ENCODE measurements around the gene HIVEP1. TPM values are rescaled to one million over a fixed set of nuclear protein-coding genes. Genes with fewer than 3 reads are reported as not detected.

HIVEP1 gene
- total RNA-seq, 1 donor, result 18.8 TPM

- no peak for TF ChIP-seq CTCF (IDR thresholded peaks at IDR 0.05; ENCODE audit: extremely low read depth, low read depth, low read length)
- no peaks in the 10 kb centered on the region for H3K27me3 ChIP-seq (ENCODE audit: insufficient read depth, low read length)
- H3K36me3 ChIP-seq (ENCODE audit: insufficient read depth, low read length), result no peaks in the 10 kb centered on the region
- no peaks in the 10 kb centered on the region for H3K79me2 ChIP-seq (ENCODE audit: insufficient read depth, low read length)
- no peaks in the 10 kb centered on the region for H3K4me1 ChIP-seq (ENCODE audit: insufficient read depth, low read length)
- no peaks in the 10 kb centered on the region for H3K9me3 ChIP-seq (ENCODE audit: low read depth, low read length)
- H3K4me2 ChIP-seq (ENCODE audit: insufficient read depth, low read length), result no peak overlapping the region
- no peak overlapping the region for H3K27ac ChIP-seq (ENCODE audit: low read depth, low read length)
- DNase-seq (ENCODE audit: insufficient read length, low spot score, missing footprints), result no peak
- H2AFZ ChIP-seq (ENCODE audit: low read length), result no peak overlapping the region
- no peak overlapping the region for H3K4me3 ChIP-seq (ENCODE audit: insufficient read depth, low read length)
- no peaks in the 10 kb centered on the region for H4K20me1 ChIP-seq (ENCODE audit: insufficient read depth, low read length)
Observed at GRCh38 chr6:12129523-12129922, 117.4 kb downstream of the HIVEP1 start.

GRCh38 chr6:12132351-12133222 is 120.5 kb downstream of the HIVEP1 start:
- no peak overlapping the region for H3K4me3 ChIP-seq (ENCODE audit: insufficient read depth, low read length)
- H3K36me3 ChIP-seq (ENCODE audit: insufficient read depth, low read length), result no peaks in the 10 kb centered on the region
- H3K4me2 ChIP-seq (ENCODE audit: insufficient read depth, low read length), result no peak overlapping the region
- H2AFZ ChIP-seq (ENCODE audit: low read length), result no peak overlapping the region
- H3K79me2 ChIP-seq (ENCODE audit: insufficient read depth, low read length), result no peaks in the 10 kb centered on the region
- H3K27ac ChIP-seq (ENCODE audit: low read depth, low read length), result no peak overlapping the region
- H3K9me3 ChIP-seq (ENCODE audit: low read depth, low read length), result no peaks in the 10 kb centered on the region
- TF ChIP-seq CTCF (IDR thresholded peaks at IDR 0.05; ENCODE audit: extremely low read depth, low read depth, low read length), result no peak
- no peaks in the 10 kb centered on the region for H3K27me3 ChIP-seq (ENCODE audit: insufficient read depth, low read length)
- DNase-seq (ENCODE audit: insufficient read length, low spot score, missing footprints), result no peak
- H4K20me1 ChIP-seq (ENCODE audit: insufficient read depth, low read length), result no peaks in the 10 kb centered on the region
- peaks cover 14% of the 10 kb centered on the region for H3K4me1 ChIP-seq (ENCODE audit: insufficient read depth, low read length)

GRCh38 chr6:12134581-12134980 is 122.5 kb downstream of the HIVEP1 start:
- no peaks in the 10 kb centered on the region for H3K79me2 ChIP-seq (ENCODE audit: insufficient read depth, low read length)
- no peaks in the 10 kb centered on the region for H3K9me3 ChIP-seq (ENCODE audit: low read depth, low read length)
- H3K36me3 ChIP-seq (ENCODE audit: insufficient read depth, low read length), result no peaks in the 10 kb centered on the region
- H3K27ac ChIP-seq (ENCODE audit: low read depth, low read length), result no peak overlapping the region
- H2AFZ ChIP-seq (ENCODE audit: low read length), result no peak overlapping the region
- H3K4me1 ChIP-seq (ENCODE audit: insufficient read depth, low read length), result peaks cover 18% of the 10 kb centered on the region
- H3K4me3 ChIP-seq (ENCODE audit: insufficient read depth, low read length), result no peak overlapping the region
- no peak overlapping the region for H3K4me2 ChIP-seq (ENCODE audit: insufficient read depth, low read length)
- no peaks in the 10 kb centered on the region for H4K20me1 ChIP-seq (ENCODE audit: insufficient read depth, low read length)
- no peak for TF ChIP-seq CTCF (IDR thresholded peaks at IDR 0.05; ENCODE audit: extremely low read depth, low read depth, low read length)
- no peak for DNase-seq (ENCODE audit: insufficient read length, low spot score, missing footprints)
- no peaks in the 10 kb centered on the region for H3K27me3 ChIP-seq (ENCODE audit: insufficient read depth, low read length)

- peaks cover 2% of the 10 kb centered on the region for H3K36me3 ChIP-seq (ENCODE audit: insufficient read depth, low read length)
- no peaks in the 10 kb centered on the region for H4K20me1 ChIP-seq (ENCODE audit: insufficient read depth, low read length)
- H2AFZ ChIP-seq (ENCODE audit: low read length), result no peak overlapping the region
- no peak overlapping the region for H3K4me2 ChIP-seq (ENCODE audit: insufficient read depth, low read length)
- no peak for DNase-seq (ENCODE audit: insufficient read length, low spot score, missing footprints)
- H3K27me3 ChIP-seq (ENCODE audit: insufficient read depth, low read length), result no peaks in the 10 kb centered on the region
- H3K4me3 ChIP-seq (ENCODE audit: insufficient read depth, low read length), result no peak overlapping the region
- H3K79me2 ChIP-seq (ENCODE audit: insufficient read depth, low read length), result no peaks in the 10 kb centered on the region
- peaks cover 18% of the 10 kb centered on the region for H3K4me1 ChIP-seq (ENCODE audit: insufficient read depth, low read length)
- no peak for TF ChIP-seq CTCF (IDR thresholded peaks at IDR 0.05; ENCODE audit: extremely low read depth, low read depth, low read length)
- H3K9me3 ChIP-seq (ENCODE audit: low read depth, low read length), result no peaks in the 10 kb centered on the region
- H3K27ac ChIP-seq (ENCODE audit: low read depth, low read length), result no peak overlapping the region
Observed at GRCh38 chr6:12134991-12135390, 122.9 kb downstream of the HIVEP1 start.
